ENCODE results near the gene SLC66A2. TPM values are rescaled to one million over a fixed set of nuclear protein-coding genes. Genes with fewer than 3 reads are reported as not detected.
A peak's percentile ranks its signal among the peaks of the same experiment; 100 is the strongest.

SLC66A2 gene
- total and polyA plus RNA-seq, 2 of the 13 experiments (the other 11 are each of a cell fraction or from before 2014, with no cell fraction given) = 33.5 to 41.9 TPM

- TF ChIP-seq, protein P1, sequence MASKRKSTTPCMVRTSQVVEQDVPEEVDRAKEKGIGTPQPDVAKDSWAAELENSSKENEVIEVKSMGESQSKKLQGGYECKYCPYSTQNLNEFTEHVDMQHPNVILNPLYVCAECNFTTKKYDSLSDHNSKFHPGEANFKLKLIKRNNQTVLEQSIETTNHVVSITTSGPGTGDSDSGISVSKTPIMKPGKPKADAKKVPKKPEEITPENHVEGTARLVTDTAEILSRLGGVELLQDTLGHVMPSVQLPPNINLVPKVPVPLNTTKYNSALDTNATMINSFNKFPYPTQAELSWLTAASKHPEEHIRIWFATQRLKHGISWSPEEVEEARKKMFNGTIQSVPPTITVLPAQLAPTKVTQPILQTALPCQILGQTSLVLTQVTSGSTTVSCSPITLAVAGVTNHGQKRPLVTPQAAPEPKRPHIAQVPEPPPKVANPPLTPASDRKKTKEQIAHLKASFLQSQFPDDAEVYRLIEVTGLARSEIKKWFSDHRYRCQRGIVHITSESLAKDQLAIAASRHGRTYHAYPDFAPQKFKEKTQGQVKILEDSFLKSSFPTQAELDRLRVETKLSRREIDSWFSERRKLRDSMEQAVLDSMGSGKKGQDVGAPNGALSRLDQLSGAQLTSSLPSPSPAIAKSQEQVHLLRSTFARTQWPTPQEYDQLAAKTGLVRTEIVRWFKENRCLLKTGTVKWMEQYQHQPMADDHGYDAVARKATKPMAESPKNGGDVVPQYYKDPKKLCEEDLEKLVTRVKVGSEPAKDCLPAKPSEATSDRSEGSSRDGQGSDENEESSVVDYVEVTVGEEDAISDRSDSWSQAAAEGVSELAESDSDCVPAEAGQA (IDR thresholded peaks at IDR 0.05; ENCODE audit: low read depth) = peak; percentile 81
- TF ChIP-seq, protein P1 (CRISPR knock-in tag; IDR thresholded peaks at IDR 0.05; ENCODE audit: borderline replicate concordance) = no peak
- TF ChIP-seq MEIS2 (CRISPR knock-in tag; IDR thresholded peaks at IDR 0.05) (peak; percentile 61; the same call in 1 of the 2 replicates), ESRRA (CRISPR knock-in tag; IDR thresholded peaks at IDR 0.05; ENCODE audit: low read depth) (no peak), SNRNP70 (IDR thresholded peaks at IDR 0.05; ENCODE audit: low read depth, low read length) (no peak), PRPF4 (IDR thresholded peaks at IDR 0.05; ENCODE audit: low read depth, low read length, poor library complexity, severe bottlenecking) (no peak), SAFB2 (CRISPR knock-in tag; IDR thresholded peaks at IDR 0.05; ENCODE audit: borderline replicate concordance, low read depth) (no peak; the same call in 1 of the 2 replicates), ZNF720 (CRISPR knock-in tag; IDR thresholded peaks at IDR 0.05) (no peak), ZMAT3 (CRISPR knock-in tag; conservative IDR thresholded peaks at IDR 0.05) (peak; percentile 63), SSRP1 (CRISPR knock-in tag; IDR thresholded peaks at IDR 0.05) (no peak), ZBTB20 (CRISPR knock-in tag; IDR thresholded peaks at IDR 0.05; ENCODE audit: borderline replicate concordance, low read depth) (peak; percentile 55; the same call in 1 of the 2 replicates), ZNF660 (CRISPR knock-in tag; IDR thresholded peaks at IDR 0.05; ENCODE audit: borderline replicate concordance, low read depth) (no peak)
- TF ChIP-seq, protein P2, sequence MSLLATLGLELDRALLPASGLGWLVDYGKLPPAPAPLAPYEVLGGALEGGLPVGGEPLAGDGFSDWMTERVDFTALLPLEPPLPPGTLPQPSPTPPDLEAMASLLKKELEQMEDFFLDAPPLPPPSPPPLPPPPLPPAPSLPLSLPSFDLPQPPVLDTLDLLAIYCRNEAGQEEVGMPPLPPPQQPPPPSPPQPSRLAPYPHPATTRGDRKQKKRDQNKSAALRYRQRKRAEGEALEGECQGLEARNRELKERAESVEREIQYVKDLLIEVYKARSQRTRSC (CRISPR knock-in tag; IDR thresholded peaks at IDR 0.05; ENCODE audit: low read depth) = 0 out of 2 replicates have a peak, but pooled peaks have one; percentile 46
- TF ChIP-seq, protein P3, sequence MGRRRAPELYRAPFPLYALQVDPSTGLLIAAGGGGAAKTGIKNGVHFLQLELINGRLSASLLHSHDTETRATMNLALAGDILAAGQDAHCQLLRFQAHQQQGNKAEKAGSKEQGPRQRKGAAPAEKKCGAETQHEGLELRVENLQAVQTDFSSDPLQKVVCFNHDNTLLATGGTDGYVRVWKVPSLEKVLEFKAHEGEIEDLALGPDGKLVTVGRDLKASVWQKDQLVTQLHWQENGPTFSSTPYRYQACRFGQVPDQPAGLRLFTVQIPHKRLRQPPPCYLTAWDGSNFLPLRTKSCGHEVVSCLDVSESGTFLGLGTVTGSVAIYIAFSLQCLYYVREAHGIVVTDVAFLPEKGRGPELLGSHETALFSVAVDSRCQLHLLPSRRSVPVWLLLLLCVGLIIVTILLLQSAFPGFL (CRISPR knock-in tag; IDR thresholded peaks at IDR 0.05) = no peak
- TF ChIP-seq, protein P4, sequence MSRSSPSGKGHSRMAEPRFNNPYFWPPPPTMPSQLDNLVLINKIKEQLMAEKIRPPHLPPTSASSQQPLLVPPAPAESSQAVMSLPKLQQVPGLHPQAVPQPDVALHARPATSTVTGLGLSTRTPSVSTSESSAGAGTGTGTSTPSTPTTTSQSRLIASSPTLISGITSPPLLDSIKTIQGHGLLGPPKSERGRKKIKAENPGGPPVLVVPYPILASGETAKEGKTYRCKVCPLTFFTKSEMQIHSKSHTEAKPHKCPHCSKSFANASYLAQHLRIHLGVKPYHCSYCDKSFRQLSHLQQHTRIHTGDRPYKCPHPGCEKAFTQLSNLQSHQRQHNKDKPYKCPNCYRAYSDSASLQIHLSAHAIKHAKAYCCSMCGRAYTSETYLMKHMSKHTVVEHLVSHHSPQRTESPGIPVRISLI (CRISPR knock-in tag; IDR thresholded peaks at IDR 0.05; ENCODE audit: borderline replicate concordance) = no peak
- TF ChIP-seq, protein P5, sequence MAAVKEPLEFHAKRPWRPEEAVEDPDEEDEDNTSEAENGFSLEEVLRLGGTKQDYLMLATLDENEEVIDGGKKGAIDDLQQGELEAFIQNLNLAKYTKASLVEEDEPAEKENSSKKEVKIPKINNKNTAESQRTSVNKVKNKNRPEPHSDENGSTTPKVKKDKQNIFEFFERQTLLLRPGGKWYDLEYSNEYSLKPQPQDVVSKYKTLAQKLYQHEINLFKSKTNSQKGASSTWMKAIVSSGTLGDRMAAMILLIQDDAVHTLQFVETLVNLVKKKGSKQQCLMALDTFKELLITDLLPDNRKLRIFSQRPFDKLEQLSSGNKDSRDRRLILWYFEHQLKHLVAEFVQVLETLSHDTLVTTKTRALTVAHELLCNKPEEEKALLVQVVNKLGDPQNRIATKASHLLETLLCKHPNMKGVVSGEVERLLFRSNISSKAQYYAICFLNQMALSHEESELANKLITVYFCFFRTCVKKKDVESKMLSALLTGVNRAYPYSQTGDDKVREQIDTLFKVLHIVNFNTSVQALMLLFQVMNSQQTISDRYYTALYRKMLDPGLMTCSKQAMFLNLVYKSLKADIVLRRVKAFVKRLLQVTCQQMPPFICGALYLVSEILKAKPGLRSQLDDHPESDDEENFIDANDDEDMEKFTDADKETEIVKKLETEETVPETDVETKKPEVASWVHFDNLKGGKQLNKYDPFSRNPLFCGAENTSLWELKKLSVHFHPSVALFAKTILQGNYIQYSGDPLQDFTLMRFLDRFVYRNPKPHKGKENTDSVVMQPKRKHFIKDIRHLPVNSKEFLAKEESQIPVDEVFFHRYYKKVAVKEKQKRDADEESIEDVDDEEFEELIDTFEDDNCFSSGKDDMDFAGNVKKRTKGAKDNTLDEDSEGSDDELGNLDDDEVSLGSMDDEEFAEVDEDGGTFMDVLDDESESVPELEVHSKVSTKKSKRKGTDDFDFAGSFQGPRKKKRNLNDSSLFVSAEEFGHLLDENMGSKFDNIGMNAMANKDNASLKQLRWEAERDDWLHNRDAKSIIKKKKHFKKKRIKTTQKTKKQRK (IDR thresholded peaks at IDR 0.05; ENCODE audit: low read length) = no peak
Observed at GRCh38 chr18:79988451-79989194, 37.2 kb upstream of the SLC66A2 start, which contains the start of gene TXNL4A (continued).
